ENCODE data around the gene RNF214. TPM values are rescaled to one million over a fixed set of nuclear protein-coding genes. Genes with fewer than 3 reads are reported as not detected.

Gene RNF214
- total RNA-seq, 1 donor from 2014 or later, result 8.9 TPM

DNA sequence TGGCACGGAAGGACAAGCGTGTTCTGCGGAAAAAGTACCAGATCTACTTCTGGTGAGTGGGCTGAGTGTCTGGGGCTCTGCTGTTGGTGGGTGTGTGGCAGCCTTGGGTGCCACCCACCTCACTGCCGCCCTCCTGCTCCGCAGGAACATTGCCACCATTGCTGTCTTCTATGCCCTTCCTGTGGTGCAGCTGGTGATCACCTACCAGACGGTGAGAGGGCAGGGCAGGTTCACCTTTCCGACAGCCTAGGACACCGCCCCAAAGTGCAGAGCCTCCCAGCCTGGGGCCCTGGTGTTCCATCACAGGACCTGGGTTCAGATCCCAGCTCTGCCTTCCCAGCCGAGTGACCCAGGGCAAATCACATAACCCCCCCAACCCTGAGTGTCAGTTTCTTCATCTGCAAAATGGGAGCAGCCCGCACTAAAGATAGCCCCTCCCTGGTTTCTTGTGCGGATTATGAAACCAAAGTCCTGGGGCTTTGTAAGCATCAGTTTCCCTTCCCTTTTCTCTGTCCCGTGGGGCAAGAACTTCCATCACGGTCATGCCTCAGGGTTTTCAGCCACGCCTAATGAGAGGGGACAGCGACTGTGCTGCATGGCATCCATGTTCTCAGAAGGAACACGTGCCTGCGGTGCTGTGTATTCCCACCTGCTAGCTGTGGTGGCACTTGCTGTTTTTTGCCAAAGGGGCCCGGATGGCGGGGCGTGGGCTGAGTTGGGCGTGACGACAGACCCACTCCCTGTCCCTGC is 43.1 kb upstream of the RNF214 start:
- no peak overlapping the region for H3K9ac ChIP-seq (ENCODE audit: low read depth in 1 of 3, low read length in 3 of 3)
- no peak overlapping the region for H3K27ac ChIP-seq (ENCODE audit: low read depth, low read length)
- no peaks in the 10 kb centered on the region for H3K9me3 ChIP-seq (ENCODE audit: control insufficient read depth in 3 of 3, low read length in 3 of 3)
- H3K36me3 ChIP-seq (ENCODE audit: control insufficient read depth in 3 of 3, insufficient read depth in 3 of 3, low read length in 3 of 3), result peaks cover 63 to 74% (median 73%) of the 10 kb centered on the region in 3 donors
- H3K4me3 ChIP-seq (ENCODE audit: low read length in 3 of 3), result no peak overlapping the region
- H3K4me1 ChIP-seq (ENCODE audit: control insufficient read depth in 3 of 3, insufficient read depth in 3 of 3, low read length in 3 of 3), result peaks cover 0 to 4% (median 4%) of the 10 kb centered on the region in 3 donors
- no peaks in the 10 kb centered on the region for H3K27me3 ChIP-seq (ENCODE audit: control insufficient read depth in 3 of 3, insufficient read depth in 3 of 3, low read length in 3 of 3)

DNA sequence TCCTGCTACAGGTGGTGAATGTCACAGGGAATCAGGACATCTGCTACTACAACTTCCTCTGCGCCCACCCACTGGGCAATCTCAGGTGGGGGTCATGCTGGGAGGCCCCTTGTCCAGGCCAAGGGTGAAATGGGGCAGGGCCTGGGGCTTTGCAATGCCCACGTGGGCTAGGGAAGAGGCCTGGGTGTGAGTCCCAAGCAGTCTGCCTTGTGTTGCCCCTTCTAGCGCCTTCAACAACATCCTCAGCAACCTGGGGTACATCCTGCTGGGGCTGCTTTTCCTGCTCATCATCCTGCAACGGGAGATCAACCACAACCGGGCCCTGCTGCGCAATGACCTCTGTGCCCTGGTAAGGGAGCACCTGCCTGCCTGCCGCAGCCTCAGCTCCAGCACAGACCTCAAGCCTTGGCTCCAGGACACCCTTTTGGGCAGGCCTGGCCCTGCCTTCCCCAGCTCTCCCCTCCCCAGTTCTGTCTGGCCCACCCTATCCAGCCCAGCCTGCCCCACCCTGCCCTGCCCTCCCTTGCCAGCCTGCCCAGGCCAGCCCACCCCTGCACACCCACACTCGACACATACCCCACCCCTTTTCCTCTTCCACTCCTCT is 42.4 kb upstream of the RNF214 start:
- no peak overlapping the region for H3K9ac ChIP-seq (ENCODE audit: low read depth in 1 of 3, low read length in 3 of 3)
- H3K27me3 ChIP-seq (ENCODE audit: control insufficient read depth in 3 of 3, insufficient read depth in 3 of 3, low read length in 3 of 3), result no peaks in the 10 kb centered on the region
- H3K9me3 ChIP-seq (ENCODE audit: control insufficient read depth in 3 of 3, low read length in 3 of 3), result no peaks in the 10 kb centered on the region
- H3K27ac ChIP-seq (ENCODE audit: low read depth, low read length), result no peak overlapping the region
- H3K4me1 ChIP-seq (ENCODE audit: control insufficient read depth in 3 of 3, insufficient read depth in 3 of 3, low read length in 3 of 3), result peaks cover 0 to 6% (median 4%) of the 10 kb centered on the region in 3 donors
- H3K36me3 ChIP-seq (ENCODE audit: control insufficient read depth in 3 of 3, insufficient read depth in 3 of 3, low read length in 3 of 3), result peaks cover 62 to 74% (median 73%) of the 10 kb centered on the region in 3 donors
- no peak overlapping the region for H3K4me3 ChIP-seq (ENCODE audit: low read length in 3 of 3)

DNA sequence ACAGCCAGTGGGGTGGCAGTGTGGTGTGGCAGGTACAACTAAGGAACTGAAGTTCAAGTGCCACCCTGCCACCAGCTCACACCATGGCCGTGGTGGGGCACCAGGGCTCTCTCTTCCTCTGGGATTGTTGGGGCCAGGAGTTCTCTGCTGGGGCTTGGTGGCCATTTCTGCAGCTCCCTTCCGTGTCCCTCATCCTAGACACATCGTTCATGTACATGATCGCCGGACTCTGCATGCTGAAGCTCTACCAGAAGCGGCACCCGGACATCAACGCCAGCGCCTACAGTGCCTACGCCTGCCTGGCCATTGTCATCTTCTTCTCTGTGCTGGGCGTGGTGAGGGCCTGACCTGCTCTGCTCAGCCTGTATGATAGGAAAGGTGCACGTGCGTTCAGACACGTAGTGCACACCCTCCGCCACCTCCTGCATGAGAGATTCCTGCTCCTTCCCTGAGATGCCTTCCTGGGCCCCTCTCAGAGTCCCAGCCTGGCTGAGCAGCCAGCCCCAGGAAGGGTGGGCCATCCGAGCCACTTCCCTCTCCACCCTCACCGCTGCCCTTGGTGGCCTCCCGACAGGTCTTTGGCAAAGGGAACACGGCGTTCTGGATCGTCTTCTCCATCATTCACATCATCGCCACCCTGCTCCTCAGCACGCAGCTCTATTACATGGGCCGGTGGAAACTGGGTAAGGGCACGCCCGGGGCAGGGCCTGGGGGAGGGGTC is 40.6 kb upstream of the RNF214 start:
- no peaks in the 10 kb centered on the region for H3K27me3 ChIP-seq (ENCODE audit: control insufficient read depth in 3 of 3, insufficient read depth in 3 of 3, low read length in 3 of 3)
- no peaks in the 10 kb centered on the region for H3K9me3 ChIP-seq (ENCODE audit: control insufficient read depth in 3 of 3, low read length in 3 of 3)
- H3K4me1 ChIP-seq (ENCODE audit: control insufficient read depth in 3 of 3, insufficient read depth in 3 of 3, low read length in 3 of 3), result peaks cover 0 to 6% (median 4%) of the 10 kb centered on the region in 3 donors
- no peak overlapping the region for H3K9ac ChIP-seq (ENCODE audit: low read depth in 1 of 3, low read length in 3 of 3)
- no peak overlapping the region for H3K4me3 ChIP-seq (ENCODE audit: low read length in 3 of 3)
- H3K36me3 ChIP-seq (ENCODE audit: control insufficient read depth in 3 of 3, insufficient read depth in 3 of 3, low read length in 3 of 3), result peaks cover 61 to 74% (median 68%) of the 10 kb centered on the region in 3 donors
- H3K27ac ChIP-seq (ENCODE audit: low read depth, low read length), result no peak overlapping the region

DNA sequence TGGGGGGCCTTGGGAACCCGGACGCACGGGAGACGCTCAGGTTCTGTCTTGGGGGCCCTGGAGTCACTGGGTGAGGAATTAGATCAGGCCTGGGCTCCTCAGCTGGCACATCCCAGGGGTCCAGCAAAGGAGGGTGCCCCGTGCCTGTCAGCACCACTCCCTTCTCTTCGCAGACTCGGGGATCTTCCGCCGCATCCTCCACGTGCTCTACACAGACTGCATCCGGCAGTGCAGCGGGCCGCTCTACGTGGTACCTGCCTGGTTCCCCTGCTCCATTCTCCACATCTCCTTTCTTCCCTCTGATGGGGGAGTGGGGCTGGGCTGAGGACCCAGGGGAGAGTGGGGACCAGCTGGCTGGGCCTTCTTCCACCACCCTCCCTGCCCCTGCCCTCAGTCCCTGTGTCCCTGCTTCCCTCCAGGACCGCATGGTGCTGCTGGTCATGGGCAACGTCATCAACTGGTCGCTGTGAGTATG is 40.0 kb upstream of the RNF214 start:
- Histone ChIP-seq H3K27me3 (ENCODE audit: control insufficient read depth in 3 of 3, insufficient read depth in 3 of 3, low read length in 3 of 3) (no peaks in the 10 kb centered on the region), H3K9me3 (ENCODE audit: control insufficient read depth in 3 of 3, low read length in 3 of 3) (no peaks in the 10 kb centered on the region), H3K4me1 (ENCODE audit: control insufficient read depth in 3 of 3, insufficient read depth in 3 of 3, low read length in 3 of 3) (peaks cover 0 to 9% (median 4%) of the 10 kb centered on the region in 3 donors), H3K9ac (ENCODE audit: low read depth in 1 of 3, low read length in 3 of 3) (peak overlapping the region in 1 of 3 donors; percentile 43), H3K36me3 (ENCODE audit: control insufficient read depth in 3 of 3, insufficient read depth in 3 of 3, low read length in 3 of 3) (peaks cover 58 to 70% (median 62%) of the 10 kb centered on the region in 3 donors), H3K4me3 (ENCODE audit: low read length in 3 of 3) (no peak overlapping the region), H3K27ac (ENCODE audit: low read depth, low read length) (no peak overlapping the region)

DNA sequence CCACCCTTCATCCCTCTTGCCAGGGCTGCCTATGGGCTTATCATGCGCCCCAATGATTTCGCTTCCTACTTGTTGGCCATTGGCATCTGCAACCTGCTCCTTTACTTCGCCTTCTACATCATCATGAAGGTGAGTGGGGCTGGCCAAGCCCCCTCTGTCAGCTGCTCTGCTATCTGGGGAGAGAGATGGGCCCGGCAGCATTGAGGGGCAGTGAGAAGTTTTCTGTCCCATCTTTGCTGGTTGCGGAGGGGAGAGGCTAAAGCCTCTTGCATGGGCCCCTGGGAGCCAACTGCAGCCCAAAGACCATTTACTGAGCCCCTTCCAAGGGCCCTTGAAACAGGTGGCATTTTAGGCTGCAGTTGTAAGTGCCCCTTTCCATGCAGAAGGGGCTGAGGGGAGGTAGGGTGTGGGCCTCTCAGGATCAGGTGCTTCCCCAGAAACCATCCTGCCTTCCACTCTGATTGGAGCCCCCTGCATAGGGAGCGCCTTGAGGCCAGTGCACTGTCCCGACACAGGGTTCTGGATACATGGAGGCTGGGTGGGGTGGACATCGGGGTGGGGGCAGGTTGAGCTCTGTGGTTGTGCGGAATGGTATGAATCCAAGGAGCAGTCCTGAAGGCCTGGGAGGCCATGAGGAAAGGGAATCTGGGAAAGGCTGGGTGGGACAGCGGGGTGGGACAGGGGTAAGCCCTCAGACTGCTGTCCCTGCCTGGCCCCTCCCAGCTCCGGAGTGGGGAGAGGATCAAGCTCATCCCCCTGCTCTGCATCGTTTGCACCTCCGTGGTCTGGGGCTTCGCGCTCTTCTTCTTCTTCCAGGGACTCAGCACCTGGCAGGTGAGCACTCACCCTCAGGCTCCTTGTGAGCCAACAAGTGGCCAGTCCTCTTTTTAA is 39.1 kb upstream of the RNF214 start:
- H3K27ac ChIP-seq (ENCODE audit: low read depth, low read length), result no peak overlapping the region
- H3K36me3 ChIP-seq (ENCODE audit: control insufficient read depth in 3 of 3, insufficient read depth in 3 of 3, low read length in 3 of 3), result peaks cover 52 to 63% (median 53%) of the 10 kb centered on the region in 3 donors
- no peak overlapping the region for H3K9ac ChIP-seq (ENCODE audit: low read depth in 1 of 3, low read length in 3 of 3)
- peaks cover 8 to 17% (median 9%) of the 10 kb centered on the region in 3 donors for H3K4me1 ChIP-seq (ENCODE audit: control insufficient read depth in 3 of 3, insufficient read depth in 3 of 3, low read length in 3 of 3)
- H3K4me3 ChIP-seq (ENCODE audit: low read length in 3 of 3), result no peak overlapping the region
- H3K9me3 ChIP-seq (ENCODE audit: control insufficient read depth in 3 of 3, low read length in 3 of 3), result no peaks in the 10 kb centered on the region
- no peaks in the 10 kb centered on the region for H3K27me3 ChIP-seq (ENCODE audit: control insufficient read depth in 3 of 3, insufficient read depth in 3 of 3, low read length in 3 of 3)

DNA sequence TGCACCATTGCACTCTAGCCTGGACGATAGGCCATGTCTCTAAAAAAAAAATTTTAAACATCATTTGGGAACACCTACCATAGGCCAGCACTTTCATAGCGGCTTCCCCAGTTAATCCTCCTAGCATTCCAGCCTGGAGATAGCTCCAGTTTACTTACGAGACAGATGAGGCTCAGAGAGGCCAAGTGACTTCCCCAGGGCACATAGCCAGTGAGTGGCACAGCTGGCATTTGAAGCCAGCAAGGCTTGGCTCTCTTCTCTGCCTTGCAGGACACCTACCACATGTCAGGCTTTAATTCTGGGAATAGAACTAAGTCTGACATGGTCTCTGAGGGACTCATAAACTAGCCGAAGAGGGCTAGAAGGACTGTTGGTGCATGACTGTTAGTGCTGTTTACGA is 38.2 kb upstream of the RNF214 start:
- Histone ChIP-seq H3K27ac (ENCODE audit: low read depth, low read length) (no peak overlapping the region), H3K27me3 (ENCODE audit: control insufficient read depth in 3 of 3, insufficient read depth in 3 of 3, low read length in 3 of 3) (peaks cover 0 to 4% (median 0%) of the 10 kb centered on the region in 3 donors), H3K4me3 (ENCODE audit: low read length in 3 of 3) (no peak overlapping the region), H3K9me3 (ENCODE audit: control insufficient read depth in 3 of 3, low read length in 3 of 3) (no peaks in the 10 kb centered on the region), H3K4me1 (ENCODE audit: control insufficient read depth in 3 of 3, insufficient read depth in 3 of 3, low read length in 3 of 3) (peaks cover 11 to 20% (median 12%) of the 10 kb centered on the region in 3 donors), H3K36me3 (ENCODE audit: control insufficient read depth in 3 of 3, insufficient read depth in 3 of 3, low read length in 3 of 3) (peaks cover 43 to 56% (median 45%) of the 10 kb centered on the region in 3 donors), H3K9ac (ENCODE audit: low read depth in 1 of 3, low read length in 3 of 3) (no peak overlapping the region)

DNA sequence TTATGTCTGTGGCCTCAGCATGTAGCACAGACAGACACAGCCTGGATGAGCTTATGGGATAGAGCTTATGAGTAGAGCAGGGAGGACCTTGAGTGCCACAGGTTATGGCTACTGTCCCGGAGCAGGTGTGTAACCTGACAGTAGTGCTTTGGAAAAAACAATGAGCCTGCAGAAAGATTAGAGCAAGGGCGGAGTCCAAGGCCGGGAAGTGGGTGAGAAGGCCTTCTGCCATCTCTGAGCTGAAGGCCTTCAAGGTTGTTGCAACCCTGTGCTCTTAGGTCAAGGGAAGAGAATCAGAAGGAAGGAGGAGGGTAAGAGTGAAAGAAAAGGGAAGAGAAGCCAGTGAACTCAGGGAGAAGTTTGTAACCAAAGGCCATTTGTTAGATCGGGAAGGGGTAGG is 37.2 kb upstream of the RNF214 start:
- H3K4me3 ChIP-seq (ENCODE audit: low read length in 3 of 3), result no peak overlapping the region
- H3K4me1 ChIP-seq (ENCODE audit: control insufficient read depth in 3 of 3, insufficient read depth in 3 of 3, low read length in 3 of 3), result peaks cover 11 to 20% (median 12%) of the 10 kb centered on the region in 3 donors
- H3K9ac ChIP-seq (ENCODE audit: low read depth in 1 of 3, low read length in 3 of 3), result no peak overlapping the region
- H3K36me3 ChIP-seq (ENCODE audit: control insufficient read depth in 3 of 3, insufficient read depth in 3 of 3, low read length in 3 of 3), result peaks cover 35 to 47% (median 35%) of the 10 kb centered on the region in 3 donors
- no peaks in the 10 kb centered on the region for H3K9me3 ChIP-seq (ENCODE audit: control insufficient read depth in 3 of 3, low read length in 3 of 3)
- H3K27me3 ChIP-seq (ENCODE audit: control insufficient read depth in 3 of 3, insufficient read depth in 3 of 3, low read length in 3 of 3), result peaks cover 0 to 4% (median 0%) of the 10 kb centered on the region in 3 donors
- H3K27ac ChIP-seq (ENCODE audit: low read depth, low read length), result no peak overlapping the region

DNA sequence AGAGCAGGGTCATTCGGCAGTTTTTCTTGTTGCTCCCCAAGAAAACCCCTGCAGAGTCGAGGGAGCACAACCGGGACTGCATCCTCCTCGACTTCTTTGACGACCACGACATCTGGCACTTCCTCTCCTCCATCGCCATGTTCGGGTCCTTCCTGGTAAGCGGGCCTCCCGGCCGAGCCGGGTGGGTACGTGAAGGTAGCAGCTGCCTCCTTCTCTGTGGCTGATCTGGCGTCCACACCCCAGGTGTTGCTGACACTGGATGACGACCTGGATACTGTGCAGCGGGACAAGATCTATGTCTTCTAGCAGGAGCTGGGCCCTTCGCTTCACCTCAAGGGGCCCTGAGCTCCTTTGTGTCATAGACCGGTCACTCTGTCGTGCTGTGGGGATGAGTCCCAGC is 36.7 kb upstream of the RNF214 start:
- Histone ChIP-seq H3K9ac (ENCODE audit: low read depth in 1 of 3, low read length in 3 of 3) (no peak overlapping the region), H3K9me3 (ENCODE audit: control insufficient read depth in 3 of 3, low read length in 3 of 3) (no peaks in the 10 kb centered on the region), H3K4me3 (ENCODE audit: low read length in 3 of 3) (no peak overlapping the region), H3K36me3 (ENCODE audit: control insufficient read depth in 3 of 3, insufficient read depth in 3 of 3, low read length in 3 of 3) (peaks cover 30 to 41% (median 31%) of the 10 kb centered on the region in 3 donors), H3K27ac (ENCODE audit: low read depth, low read length) (no peak overlapping the region), H3K27me3 (ENCODE audit: control insufficient read depth in 3 of 3, insufficient read depth in 3 of 3, low read length in 3 of 3) (peaks cover 0 to 4% (median 0%) of the 10 kb centered on the region in 3 donors), H3K4me1 (ENCODE audit: control insufficient read depth in 3 of 3, insufficient read depth in 3 of 3, low read length in 3 of 3) (peaks cover 12 to 23% (median 14%) of the 10 kb centered on the region in 3 donors)

DNA sequence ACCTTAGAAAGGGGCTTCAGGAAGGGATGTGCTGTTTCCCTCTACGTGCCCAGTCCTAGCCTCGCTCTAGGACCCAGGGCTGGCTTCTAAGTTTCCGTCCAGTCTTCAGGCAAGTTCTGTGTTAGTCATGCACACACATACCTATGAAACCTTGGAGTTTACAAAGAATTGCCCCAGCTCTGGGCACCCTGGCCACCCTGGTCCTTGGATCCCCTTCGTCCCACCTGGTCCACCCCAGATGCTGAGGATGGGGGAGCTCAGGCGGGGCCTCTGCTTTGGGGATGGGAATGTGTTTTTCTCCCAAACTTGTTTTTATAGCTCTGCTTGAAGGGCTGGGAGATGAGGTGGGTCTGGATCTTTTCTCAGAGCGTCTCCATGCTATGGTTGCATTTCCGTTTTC is 35.5 kb upstream of the RNF214 start:
- H3K36me3 ChIP-seq (ENCODE audit: control insufficient read depth in 3 of 3, insufficient read depth in 3 of 3, low read length in 3 of 3), result peaks cover 24 to 32% (median 26%) of the 10 kb centered on the region in 3 donors
- no peak overlapping the region for H3K4me3 ChIP-seq (ENCODE audit: low read length in 3 of 3)
- H3K4me1 ChIP-seq (ENCODE audit: control insufficient read depth in 3 of 3, insufficient read depth in 3 of 3, low read length in 3 of 3), result peaks cover 24 to 35% (median 24%) of the 10 kb centered on the region in 3 donors
- peak overlapping the region; percentile 88 for H3K27ac ChIP-seq (ENCODE audit: low read depth, low read length)
- H3K9me3 ChIP-seq (ENCODE audit: control insufficient read depth in 3 of 3, low read length in 3 of 3), result no peaks in the 10 kb centered on the region
- H3K27me3 ChIP-seq (ENCODE audit: control insufficient read depth in 3 of 3, insufficient read depth in 3 of 3, low read length in 3 of 3), result peaks cover 0 to 4% (median 0%) of the 10 kb centered on the region in 3 donors
- no peak overlapping the region for H3K9ac ChIP-seq (ENCODE audit: low read depth in 1 of 3, low read length in 3 of 3)
